22Rv1 (cell line): ENCODE data around the gene LINC01488.

Experiments
- H3K27ac ChIP-seq: fragments of 450-650 bp; 2 replicates; pipeline ENCODE4 v1.5.1; 2017
- ZFX ChIP-seq: fragments of 450-650 bp; IDR thresholded peaks from 2 replicates; pipeline ENCODE4 v1.6.1; 2017; ENCODE audit warnings: antibody characterized with exemption, borderline replicate concordance
- TF ChIP-seq, protein P1 (sequence below): fragments of 450-650 bp; IDR thresholded peaks from 2 replicates; pipeline ENCODE4 v1.5.1; 2017; ENCODE audit warnings: mild to moderate bottlenecking

The LINC01488 gene

DNA sequence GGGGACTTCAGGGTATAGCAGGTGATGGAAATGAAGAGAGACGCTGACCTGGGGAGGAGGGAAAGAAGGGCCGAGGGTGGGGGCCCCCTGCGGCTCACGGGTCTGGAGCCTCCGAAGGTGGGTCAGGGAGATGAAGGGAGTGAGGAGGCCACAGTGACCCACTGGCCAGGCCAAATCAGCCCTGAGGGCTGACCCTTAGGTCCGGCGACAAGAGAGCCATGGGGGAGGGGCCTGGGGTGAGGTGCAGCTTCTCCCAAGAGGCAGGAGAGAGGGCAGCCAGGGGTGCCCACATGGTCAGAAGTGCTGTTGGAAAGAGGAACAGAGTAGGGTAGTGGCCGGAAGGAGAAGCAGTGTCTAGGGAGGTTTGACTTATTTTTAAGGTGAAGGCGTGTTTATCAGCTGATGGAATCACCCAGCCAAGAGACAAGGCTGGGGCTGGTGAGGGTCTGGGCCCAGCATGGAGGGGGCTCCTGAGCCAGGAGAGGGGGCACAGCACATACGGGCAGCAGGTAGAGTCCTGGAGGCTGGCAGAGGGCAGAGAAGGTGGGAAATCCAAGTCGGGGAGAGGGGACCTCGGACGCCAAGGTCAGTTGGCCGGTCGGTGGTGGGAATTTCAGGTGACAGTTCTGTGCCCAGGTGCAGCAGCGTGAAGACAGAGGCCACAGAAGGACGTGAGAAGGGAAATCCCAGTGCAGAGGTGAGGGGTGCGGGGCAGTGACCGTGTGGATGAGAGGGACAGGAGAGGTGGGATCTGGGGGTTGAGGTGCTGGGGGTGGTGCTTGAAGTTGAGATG lies 49.0 kb downstream of the LINC01488 start:
- TF ChIP-seq, protein P1, sequence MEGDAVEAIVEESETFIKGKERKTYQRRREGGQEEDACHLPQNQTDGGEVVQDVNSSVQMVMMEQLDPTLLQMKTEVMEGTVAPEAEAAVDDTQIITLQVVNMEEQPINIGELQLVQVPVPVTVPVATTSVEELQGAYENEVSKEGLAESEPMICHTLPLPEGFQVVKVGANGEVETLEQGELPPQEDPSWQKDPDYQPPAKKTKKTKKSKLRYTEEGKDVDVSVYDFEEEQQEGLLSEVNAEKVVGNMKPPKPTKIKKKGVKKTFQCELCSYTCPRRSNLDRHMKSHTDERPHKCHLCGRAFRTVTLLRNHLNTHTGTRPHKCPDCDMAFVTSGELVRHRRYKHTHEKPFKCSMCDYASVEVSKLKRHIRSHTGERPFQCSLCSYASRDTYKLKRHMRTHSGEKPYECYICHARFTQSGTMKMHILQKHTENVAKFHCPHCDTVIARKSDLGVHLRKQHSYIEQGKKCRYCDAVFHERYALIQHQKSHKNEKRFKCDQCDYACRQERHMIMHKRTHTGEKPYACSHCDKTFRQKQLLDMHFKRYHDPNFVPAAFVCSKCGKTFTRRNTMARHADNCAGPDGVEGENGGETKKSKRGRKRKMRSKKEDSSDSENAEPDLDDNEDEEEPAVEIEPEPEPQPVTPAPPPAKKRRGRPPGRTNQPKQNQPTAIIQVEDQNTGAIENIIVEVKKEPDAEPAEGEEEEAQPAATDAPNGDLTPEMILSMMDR: no peak
- TF ChIP-seq ZFX: no peak
- no peak overlapping the region for H3K27ac ChIP-seq

DNA sequence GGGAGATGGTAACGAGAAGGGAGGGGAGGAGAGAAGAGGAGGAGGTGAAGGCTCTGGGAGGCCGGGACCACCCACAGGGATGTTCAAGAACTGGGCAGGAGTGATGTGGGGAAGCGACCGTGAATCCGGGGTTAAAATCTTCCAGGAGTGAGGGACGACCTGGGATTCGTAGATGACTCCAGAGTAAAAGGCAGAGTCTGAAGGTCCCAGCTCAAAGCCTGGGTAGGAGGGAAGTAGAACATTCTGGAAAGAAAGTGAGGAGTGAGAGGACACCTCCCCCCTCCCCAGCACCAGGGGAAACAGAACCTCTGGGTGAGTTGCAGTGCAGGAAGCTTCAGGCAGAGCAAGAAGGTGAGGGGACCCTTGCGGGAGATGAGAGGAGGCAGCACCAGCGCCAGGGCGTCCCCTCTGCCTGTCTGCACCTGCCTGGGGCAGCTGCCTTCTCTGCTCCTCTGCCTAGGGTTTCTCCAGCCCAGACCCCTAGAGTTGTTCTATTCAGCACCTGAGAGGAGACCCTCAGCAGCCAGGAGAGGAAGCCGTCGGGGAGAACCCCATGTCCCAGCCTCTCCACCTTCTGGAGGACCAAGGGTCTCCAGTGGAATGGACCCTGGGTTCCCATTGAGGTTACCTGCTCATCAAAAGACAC lies 49.7 kb downstream of the LINC01488 start:
- TF ChIP-seq, protein P1: no peak
- TF ChIP-seq ZFX: no peak
- no peak overlapping the region for H3K27ac ChIP-seq

DNA sequence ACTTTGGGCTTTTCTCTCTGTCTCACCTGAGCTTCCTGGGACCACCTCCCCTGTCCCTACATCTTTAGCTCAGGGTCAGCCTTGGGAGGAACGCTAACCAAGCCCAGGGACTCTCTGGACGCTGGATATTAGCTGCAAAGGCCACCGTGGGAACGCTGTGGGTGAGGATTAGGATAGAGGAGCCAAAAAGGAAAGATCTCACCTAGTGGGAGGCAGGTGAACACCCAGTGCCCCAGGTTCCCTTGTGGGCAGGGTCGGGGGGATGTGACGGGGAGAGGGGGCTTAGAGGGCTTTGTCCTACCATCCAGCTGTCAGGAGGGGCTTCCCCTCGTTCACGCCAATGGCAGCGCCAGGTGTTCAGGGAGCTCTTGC lies 50.2 kb downstream of the LINC01488 start:
- no peak overlapping the region for H3K27ac ChIP-seq
- TF ChIP-seq ZFX: no peak
- TF ChIP-seq, protein P1: no peak

DNA sequence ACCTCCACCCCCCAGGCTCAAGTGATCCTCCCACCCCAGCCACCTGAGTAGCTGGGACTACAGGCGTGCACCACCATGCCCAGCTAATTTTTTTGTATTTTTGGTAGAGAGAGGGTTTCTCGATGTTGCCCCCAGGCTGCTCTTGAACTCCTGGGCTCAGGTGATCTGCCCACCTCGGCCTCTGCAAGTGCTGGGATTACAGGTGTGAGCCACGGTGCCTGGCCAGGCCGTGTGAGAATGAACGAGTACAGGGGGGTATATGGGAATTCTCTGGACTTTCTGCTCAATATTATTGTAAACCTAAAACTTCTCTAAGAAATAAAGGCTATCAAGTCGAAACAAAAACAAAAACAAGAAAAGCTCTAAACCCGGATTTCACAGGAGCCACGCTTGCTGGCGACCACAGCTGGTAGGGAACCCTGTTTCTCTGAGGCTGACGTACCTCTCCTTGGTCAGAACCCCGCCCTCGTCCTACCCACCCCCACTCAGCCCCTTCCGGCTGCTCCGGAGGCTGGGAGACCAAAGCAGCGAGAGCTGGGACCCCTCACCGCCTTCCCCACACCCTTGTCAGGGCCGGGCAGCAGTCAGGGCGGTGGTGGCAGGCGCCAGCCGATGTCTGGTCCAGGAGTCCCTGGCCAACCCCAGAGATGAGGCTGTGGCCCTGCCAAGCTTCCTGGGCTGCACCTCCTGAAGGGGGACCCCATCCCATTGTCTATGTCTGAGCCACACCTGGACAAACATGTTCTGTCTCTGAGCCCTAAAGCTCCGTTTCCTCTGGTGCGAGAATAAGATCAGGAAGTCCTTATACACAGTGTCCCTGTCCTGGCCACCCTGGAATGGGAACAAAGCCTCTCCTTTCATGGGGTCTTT lies 52.1 kb downstream of the LINC01488 start:
- no peak for TF ChIP-seq ZFX
- TF ChIP-seq, protein P1: no peak
- no peak overlapping the region for H3K27ac ChIP-seq

DNA sequence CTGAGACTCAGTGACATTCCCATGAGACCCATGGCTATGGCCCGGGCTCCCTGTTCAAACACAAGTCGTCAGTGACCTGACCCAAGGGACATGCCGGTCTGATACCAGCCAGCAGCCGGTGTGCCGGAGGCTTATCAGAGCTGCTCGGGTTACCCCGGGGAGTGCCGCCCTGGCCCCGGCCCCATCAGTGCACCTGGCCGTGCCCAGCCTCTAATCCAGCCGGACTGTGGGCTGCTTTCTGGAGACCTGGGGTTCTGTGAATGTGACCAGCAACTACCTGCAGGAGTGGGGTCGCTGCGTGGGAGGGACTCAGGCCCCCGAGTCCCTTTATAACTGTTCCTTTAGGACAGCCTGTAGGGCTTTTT lies 52.7 kb downstream of the LINC01488 start:
- H3K27ac ChIP-seq: no peak overlapping the region
- no peak for TF ChIP-seq ZFX
- TF ChIP-seq, protein P1: no peak

DNA sequence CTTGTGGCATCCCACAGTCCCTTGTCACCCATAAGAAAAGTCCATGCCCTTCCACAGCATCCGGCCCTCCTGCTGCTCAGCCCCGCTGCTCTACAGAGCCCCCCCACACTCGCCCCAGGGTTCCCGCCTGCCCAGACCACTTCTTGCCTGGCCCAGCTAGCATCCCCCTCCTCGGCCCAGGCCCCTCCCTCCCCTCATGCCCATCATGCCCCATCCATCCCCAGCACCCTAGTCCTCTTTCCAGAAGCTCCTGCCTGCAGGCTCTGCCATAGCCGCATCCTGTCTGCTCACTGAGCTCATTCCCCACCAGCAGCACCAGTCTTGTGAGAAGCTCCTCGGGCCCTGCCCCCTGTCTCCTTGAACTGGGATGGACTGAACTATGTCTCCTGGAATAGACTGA lies 54.4 kb downstream of the LINC01488 start:
- TF ChIP-seq ZFX: no peak
- TF ChIP-seq, protein P1: no peak
- H3K27ac ChIP-seq: no peak overlapping the region
